Measurements from ENCODE around the gene MYBPC1. TPM values are rescaled to one million over a fixed set of nuclear protein-coding genes. Genes with fewer than 3 reads are reported as not detected.

The MYBPC1 gene
- total and polyA plus RNA-seq, 2 of the 13 experiments (the other 11 are each of a cell fraction or from before 2014, with no cell fraction given), result 0.31 to 0.53 TPM

DNA sequence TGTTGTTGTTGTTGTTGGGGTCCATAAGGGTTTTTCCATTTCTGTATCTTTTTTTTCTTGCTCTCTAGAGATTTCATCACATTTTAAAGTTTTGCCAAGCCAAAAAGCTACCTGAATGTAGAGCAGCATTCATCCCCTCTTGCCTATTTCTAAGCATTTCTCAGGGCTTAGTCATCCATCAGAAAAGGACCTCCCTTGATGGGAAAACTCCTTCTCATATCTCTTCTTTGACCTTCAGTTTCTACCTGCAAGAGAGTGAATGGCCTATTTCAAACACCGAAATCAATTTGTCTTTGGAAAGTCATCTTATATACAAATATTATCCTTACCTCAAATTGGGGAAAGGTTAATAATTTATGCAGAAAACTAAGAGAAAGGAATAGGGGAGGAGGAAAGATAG lies 4.5 kb downstream of the MYBPC1 start (continued):
- TF ChIP-seq PHB2 (IDR thresholded peaks at IDR 0.05; ENCODE audit: partially characterized antibody), result no peak
- no peak for TF ChIP-seq GLI4 (CRISPR knock-in tag; IDR thresholded peaks at IDR 0.05; ENCODE audit: borderline replicate concordance)
- no peak for TF ChIP-seq HNF4G (IDR thresholded peaks at IDR 0.05; ENCODE audit: borderline replicate concordance, low read depth, low read length)
- TF ChIP-seq HNF4G (CRISPR knock-in tag; IDR thresholded peaks at IDR 0.05; ENCODE audit: borderline replicate concordance, low read depth), result no peak
- TF ChIP-seq DMAP1 (CRISPR knock-in tag; IDR thresholded peaks at IDR 0.05), result no peak
- TF ChIP-seq, protein P1, sequence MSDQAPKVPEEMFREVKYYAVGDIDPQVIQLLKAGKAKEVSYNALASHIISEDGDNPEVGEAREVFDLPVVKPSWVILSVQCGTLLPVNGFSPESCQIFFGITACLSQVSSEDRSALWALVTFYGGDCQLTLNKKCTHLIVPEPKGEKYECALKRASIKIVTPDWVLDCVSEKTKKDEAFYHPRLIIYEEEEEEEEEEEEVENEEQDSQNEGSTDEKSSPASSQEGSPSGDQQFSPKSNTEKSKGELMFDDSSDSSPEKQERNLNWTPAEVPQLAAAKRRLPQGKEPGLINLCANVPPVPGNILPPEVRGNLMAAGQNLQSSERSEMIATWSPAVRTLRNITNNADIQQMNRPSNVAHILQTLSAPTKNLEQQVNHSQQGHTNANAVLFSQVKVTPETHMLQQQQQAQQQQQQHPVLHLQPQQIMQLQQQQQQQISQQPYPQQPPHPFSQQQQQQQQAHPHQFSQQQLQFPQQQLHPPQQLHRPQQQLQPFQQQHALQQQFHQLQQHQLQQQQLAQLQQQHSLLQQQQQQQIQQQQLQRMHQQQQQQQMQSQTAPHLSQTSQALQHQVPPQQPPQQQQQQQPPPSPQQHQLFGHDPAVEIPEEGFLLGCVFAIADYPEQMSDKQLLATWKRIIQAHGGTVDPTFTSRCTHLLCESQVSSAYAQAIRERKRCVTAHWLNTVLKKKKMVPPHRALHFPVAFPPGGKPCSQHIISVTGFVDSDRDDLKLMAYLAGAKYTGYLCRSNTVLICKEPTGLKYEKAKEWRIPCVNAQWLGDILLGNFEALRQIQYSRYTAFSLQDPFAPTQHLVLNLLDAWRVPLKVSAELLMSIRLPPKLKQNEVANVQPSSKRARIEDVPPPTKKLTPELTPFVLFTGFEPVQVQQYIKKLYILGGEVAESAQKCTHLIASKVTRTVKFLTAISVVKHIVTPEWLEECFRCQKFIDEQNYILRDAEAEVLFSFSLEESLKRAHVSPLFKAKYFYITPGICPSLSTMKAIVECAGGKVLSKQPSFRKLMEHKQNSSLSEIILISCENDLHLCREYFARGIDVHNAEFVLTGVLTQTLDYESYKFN (CRISPR knock-in tag; conservative IDR thresholded peaks at IDR 0.05), result peak; percentile 62
- TF ChIP-seq, protein P2, sequence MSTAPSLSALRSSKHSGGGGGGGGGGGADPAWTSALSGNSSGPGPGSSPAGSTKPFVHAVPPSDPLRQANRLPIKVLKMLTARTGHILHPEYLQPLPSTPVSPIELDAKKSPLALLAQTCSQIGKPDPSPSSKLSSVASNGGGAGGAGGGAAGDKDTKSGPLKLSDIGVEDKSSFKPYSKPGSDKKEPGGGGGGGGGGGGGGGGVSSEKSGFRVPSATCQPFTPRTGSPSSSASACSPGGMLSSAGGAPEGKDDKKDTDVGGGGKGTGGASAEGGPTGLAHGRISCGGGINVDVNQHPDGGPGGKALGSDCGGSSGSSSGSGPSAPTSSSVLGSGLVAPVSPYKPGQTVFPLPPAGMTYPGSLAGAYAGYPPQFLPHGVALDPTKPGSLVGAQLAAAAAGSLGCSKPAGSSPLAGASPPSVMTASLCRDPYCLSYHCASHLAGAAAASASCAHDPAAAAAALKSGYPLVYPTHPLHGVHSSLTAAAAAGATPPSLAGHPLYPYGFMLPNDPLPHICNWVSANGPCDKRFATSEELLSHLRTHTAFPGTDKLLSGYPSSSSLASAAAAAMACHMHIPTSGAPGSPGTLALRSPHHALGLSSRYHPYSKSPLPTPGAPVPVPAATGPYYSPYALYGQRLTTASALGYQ (CRISPR knock-in tag; IDR thresholded peaks at IDR 0.05), result no peak; the same call in 1 of the 2 replicates
- no peak for TF ChIP-seq ZNF557 (CRISPR knock-in tag; IDR thresholded peaks at IDR 0.05)
- TF ChIP-seq HIVEP1 (CRISPR knock-in tag; IDR thresholded peaks at IDR 0.05), result no peak
- TF ChIP-seq EP300 (IDR thresholded peaks at IDR 0.05; ENCODE audit: low read depth in 2 of 2, low read length in 2 of 2), result peak in 1 of 2 experiments; percentile 93; a peak in 2 of 4 replicates
- TF ChIP-seq EP300 (CRISPR knock-in tag; IDR thresholded peaks at IDR 0.05; ENCODE audit: borderline replicate concordance), result peak; percentile 78; the same call in 1 of the 2 replicates
- no peak for TF ChIP-seq SP140L (CRISPR knock-in tag; IDR thresholded peaks at IDR 0.05; ENCODE audit: borderline replicate concordance)
- TF ChIP-seq FOXK2 (IDR thresholded peaks at IDR 0.05), result no peak
- TF ChIP-seq, protein P3, sequence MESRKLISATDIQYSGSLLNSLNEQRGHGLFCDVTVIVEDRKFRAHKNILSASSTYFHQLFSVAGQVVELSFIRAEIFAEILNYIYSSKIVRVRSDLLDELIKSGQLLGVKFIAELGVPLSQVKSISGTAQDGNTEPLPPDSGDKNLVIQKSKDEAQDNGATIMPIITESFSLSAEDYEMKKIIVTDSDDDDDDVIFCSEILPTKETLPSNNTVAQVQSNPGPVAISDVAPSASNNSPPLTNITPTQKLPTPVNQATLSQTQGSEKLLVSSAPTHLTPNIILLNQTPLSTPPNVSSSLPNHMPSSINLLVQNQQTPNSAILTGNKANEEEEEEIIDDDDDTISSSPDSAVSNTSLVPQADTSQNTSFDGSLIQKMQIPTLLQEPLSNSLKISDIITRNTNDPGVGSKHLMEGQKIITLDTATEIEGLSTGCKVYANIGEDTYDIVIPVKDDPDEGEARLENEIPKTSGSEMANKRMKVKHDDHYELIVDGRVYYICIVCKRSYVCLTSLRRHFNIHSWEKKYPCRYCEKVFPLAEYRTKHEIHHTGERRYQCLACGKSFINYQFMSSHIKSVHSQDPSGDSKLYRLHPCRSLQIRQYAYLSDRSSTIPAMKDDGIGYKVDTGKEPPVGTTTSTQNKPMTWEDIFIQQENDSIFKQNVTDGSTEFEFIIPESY (CRISPR knock-in tag; IDR thresholded peaks at IDR 0.05), result no peak
- TF ChIP-seq ZNF737 (CRISPR knock-in tag; IDR thresholded peaks at IDR 0.05; ENCODE audit: borderline replicate concordance), result no peak
- TF ChIP-seq, protein P4, sequence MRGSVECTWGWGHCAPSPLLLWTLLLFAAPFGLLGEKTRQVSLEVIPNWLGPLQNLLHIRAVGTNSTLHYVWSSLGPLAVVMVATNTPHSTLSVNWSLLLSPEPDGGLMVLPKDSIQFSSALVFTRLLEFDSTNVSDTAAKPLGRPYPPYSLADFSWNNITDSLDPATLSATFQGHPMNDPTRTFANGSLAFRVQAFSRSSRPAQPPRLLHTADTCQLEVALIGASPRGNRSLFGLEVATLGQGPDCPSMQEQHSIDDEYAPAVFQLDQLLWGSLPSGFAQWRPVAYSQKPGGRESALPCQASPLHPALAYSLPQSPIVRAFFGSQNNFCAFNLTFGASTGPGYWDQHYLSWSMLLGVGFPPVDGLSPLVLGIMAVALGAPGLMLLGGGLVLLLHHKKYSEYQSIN (CRISPR knock-in tag; IDR thresholded peaks at IDR 0.05; ENCODE audit: borderline replicate concordance), result no peak
- TF ChIP-seq, protein P5, sequence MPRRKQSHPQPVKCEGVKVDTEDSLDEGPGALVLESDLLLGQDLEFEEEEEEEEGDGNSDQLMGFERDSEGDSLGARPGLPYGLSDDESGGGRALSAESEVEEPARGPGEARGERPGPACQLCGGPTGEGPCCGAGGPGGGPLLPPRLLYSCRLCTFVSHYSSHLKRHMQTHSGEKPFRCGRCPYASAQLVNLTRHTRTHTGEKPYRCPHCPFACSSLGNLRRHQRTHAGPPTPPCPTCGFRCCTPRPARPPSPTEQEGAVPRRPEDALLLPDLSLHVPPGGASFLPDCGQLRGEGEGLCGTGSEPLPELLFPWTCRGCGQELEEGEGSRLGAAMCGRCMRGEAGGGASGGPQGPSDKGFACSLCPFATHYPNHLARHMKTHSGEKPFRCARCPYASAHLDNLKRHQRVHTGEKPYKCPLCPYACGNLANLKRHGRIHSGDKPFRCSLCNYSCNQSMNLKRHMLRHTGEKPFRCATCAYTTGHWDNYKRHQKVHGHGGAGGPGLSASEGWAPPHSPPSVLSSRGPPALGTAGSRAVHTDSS (CRISPR knock-in tag; conservative IDR thresholded peaks at IDR 0.05), result no peak
- TF ChIP-seq ZMYM4 (CRISPR knock-in tag; IDR thresholded peaks at IDR 0.05), result no peak
- TF ChIP-seq ZNF589 (CRISPR knock-in tag; conservative IDR thresholded peaks at IDR 0.05), result no peak
- TF ChIP-seq ZMYM2 (CRISPR knock-in tag; IDR thresholded peaks at IDR 0.05), result 0 out of 2 replicates have a peak, but pooled peaks have one; percentile 36
- TF ChIP-seq ZC3H4 (CRISPR knock-in tag; IDR thresholded peaks at IDR 0.05; ENCODE audit: borderline replicate concordance), result no peak
- peak; percentile 64 for TF ChIP-seq CEBPG (CRISPR knock-in tag; IDR thresholded peaks at IDR 0.05)
